Measurements from ENCODE around the gene RUBCN. TPM values are rescaled to one million over a fixed set of nuclear protein-coding genes. Genes with fewer than 3 reads are reported as not detected.
"Not testable (repeated sequence)": the region's sequence is repeated elsewhere in the genome, so short reads cannot be mapped to it uniquely, and the experiment has no call there.

The RUBCN gene
- total RNA-seq, 2 donors from 2014 or later, result 40.2 to 41.7 TPM

DNA sequence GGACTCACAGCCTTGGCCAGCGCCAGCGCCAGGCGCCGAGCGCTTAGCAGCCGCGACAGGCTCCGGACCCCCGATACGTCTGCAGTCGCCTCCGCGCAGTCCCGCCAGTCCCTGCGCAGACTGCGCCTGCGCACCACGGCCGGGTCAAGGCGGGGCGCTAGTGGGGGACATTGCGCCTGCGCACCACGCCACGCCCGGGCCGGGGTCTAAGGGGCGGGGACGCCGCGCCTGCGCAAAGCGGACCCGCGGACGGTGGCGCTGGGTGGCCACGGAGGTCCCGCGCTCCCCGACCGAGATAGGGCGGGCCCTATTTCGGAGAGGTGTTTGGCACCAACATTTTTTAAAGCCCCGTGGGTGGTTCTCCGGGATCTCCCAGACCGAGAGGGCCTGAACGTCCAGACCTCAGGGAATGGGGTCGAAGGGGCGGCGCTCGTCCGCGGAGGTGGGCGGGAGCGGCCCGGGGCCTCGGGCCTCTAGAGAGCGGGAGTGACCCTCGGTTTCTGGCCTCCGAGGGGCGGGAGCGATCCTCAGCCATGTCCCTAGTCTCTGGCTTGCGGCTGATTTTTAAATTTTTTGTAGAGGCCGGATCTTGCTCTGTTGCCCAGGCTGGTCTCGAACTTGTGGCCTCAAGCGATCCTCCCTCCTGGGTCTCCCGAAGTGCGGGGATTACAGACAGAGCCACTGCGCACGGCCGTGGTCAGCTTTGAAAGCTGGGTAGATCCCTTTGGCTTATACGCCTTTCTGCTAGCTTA is 108.8 kb downstream of the RUBCN start:
- ATAC-seq, result peak; percentile 87
- Mint-ChIP-seq H3K27ac (peak overlapping the region; percentile 67), H3K4me3 (peak overlapping the region; percentile 81)
- not testable (repeated sequence) for H3K4me1 Mint-ChIP-seq; H3K9me3 ChIP-seq (ENCODE audit: control insufficient read depth, low read length, poor library complexity, severe bottlenecking); H3K36me3 Mint-ChIP-seq (ENCODE audit: low read depth); H3K27me3 Mint-ChIP-seq
- peak; percentile 82 to 89 (median 87) for DNase-seq

DNA sequence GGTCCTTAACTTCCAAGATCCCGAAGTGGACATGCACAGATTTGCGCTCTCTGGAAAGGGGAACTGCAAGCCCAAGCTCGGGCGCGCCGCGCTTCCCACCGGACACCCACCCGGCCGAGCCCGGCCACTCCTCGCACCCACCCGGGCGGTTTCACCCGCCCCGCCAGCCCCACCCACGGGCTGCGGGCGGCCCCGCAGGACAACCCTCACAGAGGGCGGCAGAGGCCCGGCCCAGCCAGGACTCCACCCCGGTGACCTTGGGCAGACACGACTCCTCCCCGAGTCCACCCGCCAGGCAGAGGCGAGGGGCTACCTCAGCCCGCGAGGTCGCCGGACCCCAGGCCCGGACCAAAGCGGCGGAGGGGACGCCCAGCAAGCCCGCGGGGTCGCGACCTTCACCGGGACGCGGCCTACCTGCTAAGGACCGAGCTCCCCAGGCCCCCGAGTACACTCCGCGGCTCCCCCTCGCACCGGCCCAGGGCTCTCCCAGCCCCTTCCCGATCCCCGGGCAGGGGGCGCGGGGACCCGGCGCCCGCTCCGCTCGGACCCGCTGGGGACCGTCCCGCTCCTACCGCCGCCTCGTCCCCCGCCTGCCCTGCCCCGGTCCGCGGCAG is 109.4 kb downstream of the RUBCN start:
- peak; percentile 51 for ATAC-seq
- DNase-seq, result not testable (repeated sequence)

DNA sequence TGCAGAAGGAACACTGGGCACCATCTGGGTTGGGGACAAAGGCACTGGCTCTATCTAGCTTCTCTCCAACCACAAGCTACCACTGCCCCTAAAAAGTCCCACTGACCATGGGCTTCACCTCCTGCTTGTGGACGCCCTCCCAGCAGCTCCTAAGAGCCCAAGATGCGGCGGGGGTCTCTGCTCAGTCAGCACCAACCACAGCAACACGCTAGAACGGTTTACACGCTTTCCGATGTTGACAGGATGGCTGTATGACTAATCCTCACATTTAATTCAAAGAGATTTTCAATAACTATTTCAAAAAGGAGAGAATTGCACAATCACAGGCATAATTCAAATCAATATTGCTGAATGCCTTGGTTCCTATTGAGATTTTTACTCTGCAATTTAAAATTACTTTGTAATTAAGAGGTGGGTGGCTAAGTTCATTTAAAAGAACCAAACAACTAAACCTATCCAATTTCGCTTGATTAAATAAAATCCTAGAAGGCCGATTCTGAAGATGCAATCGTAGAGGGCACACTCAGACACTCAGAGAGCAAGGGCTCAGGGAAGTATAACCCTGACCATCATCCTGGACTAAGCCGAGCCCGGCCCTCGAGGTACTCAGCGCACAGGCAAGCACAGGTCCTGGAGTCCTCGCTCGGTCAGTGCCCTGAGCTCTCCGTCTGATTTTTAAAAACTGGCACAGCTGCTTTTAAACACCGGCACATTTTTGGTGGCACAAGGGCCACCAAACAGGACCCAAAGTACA is 110.1 kb downstream of the RUBCN start:
- peak; percentile 19 for ATAC-seq
- H3K9me3 ChIP-seq (ENCODE audit: control insufficient read depth, low read length, poor library complexity, severe bottlenecking); H3K36me3 Mint-ChIP-seq (ENCODE audit: low read depth); DNase-seq; H3K4me1 Mint-ChIP-seq; H3K27me3 Mint-ChIP-seq: not testable (repeated sequence)
- H3K27ac Mint-ChIP-seq, result peak overlapping the region; percentile 65
- peak overlapping the region; percentile 78 for H3K4me3 Mint-ChIP-seq

More for the DNA sequence above, 109.4 kb downstream of the RUBCN start:
- H3K4me3 Mint-ChIP-seq, result peak overlapping the region; percentile 81
- not testable (repeated sequence) for H3K27me3 Mint-ChIP-seq; H3K9me3 ChIP-seq (ENCODE audit: control insufficient read depth, low read length, poor library complexity, severe bottlenecking); H3K4me1 Mint-ChIP-seq; H3K36me3 Mint-ChIP-seq (ENCODE audit: low read depth)
- peak overlapping the region; percentile 67 for H3K27ac Mint-ChIP-seq

DNA sequence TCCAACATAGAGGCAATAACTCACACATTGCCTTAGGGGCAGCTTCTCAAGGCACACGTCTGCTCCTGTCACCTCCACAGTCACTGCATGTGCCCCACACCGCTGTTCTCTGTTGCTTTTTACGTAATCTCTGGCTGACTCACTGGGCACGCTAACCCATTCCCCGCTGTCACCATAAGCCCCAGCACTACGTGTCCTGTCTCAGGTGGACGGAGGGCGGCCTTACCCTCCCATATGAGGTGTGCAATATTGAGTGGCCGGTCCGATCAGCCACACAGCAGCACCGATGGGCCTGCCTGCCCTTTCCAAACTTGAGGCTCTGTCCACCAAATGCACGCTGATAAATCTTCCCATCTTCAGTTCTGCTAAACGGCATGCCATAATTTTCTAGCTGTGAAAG is 115.2 kb downstream of the RUBCN start:
- not testable (repeated sequence) for H3K4me3 Mint-ChIP-seq; H3K27me3 Mint-ChIP-seq; H3K4me1 Mint-ChIP-seq; DNase-seq; H3K36me3 Mint-ChIP-seq (ENCODE audit: low read depth); ATAC-seq; H3K9me3 ChIP-seq (ENCODE audit: control insufficient read depth, low read length, poor library complexity, severe bottlenecking); H3K27ac Mint-ChIP-seq

Other genes with a start within 250 kb of the RUBCN start
- 10 to 100 TPM; 20.7 to 22.4 TPM for gene BDH1, start 180.9 kb downstream of the RUBCN start, total RNA-seq
- gene FYTTD1, start 13.0 kb upstream of the RUBCN start, total RNA-seq, result 10 to 100 TPM; 52.0 to 67.1 TPM
- gene LRCH3, start 54.4 kb upstream of the RUBCN start, total RNA-seq, result 10 to 100 TPM; 48.6 to 56.8 TPM
- 1,000 to 10,000 TPM; 1,671 to 1,728 TPM for gene RPL35A, start 213.3 kb upstream of the RUBCN start, total RNA-seq
- gene LMLN, start 223.3 kb upstream of the RUBCN start, total RNA-seq, result 1 to 10 TPM; 3.2 to 4.4 TPM

Measured in T-helper 17 cell (primary cell).